ENCODE results near the gene MYL7. TPM values are rescaled to one million over a fixed set of nuclear protein-coding genes. Genes with fewer than 3 reads are reported as not detected.

Gene MYL7
- total RNA-seq, 1 experiment from 2014 or later, result not detected

DNA sequence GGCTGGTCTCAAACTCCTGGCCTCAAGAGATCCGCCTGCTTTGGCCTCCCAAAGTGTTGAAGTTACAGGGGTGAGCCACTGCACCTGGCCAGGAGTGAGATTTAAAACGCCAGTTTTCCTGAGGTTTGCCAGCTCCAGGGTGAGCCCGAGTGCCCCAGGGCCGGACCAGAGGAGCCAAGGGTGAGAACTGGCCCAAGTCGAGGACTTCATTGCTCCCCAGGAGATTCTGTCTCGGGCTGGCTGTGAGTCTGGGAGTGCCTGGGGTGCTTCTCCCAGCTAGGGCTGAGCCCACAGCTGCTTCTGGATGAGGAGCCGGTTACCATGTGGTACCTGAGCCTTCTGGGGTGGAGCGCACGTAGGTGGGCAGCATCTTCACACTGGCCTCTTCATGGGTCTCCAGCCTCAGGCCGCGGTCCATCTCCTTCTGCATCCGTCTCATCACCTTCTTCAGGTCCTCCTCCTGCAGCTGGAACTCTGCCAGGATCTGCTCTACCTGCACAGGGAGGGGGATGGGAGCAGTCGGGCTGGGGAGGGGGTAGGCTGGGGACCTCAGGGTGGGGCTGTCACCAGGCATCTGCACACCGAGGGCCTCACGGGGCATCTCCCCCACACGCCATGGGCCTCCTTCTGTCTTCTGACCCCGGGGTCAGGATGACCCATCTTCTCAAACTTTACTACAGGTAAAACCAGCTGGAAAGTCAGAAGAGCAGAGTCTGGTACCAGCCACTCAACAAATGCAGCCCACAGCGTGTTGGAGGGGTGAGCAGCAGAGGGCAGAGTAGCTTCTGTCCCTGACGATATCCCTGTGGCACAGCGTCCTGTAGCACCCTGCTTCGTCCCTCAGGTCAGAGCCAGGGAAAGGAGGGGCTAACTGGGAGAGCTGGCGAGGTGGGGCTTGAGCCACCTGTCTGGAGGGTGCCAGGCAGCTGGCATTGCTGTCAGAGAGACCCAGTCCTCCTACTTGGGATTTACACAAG lies 12.1 kb upstream of the MYL7 start (continued):
- TF ChIP-seq, protein P1, sequence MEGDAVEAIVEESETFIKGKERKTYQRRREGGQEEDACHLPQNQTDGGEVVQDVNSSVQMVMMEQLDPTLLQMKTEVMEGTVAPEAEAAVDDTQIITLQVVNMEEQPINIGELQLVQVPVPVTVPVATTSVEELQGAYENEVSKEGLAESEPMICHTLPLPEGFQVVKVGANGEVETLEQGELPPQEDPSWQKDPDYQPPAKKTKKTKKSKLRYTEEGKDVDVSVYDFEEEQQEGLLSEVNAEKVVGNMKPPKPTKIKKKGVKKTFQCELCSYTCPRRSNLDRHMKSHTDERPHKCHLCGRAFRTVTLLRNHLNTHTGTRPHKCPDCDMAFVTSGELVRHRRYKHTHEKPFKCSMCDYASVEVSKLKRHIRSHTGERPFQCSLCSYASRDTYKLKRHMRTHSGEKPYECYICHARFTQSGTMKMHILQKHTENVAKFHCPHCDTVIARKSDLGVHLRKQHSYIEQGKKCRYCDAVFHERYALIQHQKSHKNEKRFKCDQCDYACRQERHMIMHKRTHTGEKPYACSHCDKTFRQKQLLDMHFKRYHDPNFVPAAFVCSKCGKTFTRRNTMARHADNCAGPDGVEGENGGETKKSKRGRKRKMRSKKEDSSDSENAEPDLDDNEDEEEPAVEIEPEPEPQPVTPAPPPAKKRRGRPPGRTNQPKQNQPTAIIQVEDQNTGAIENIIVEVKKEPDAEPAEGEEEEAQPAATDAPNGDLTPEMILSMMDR (IDR thresholded peaks at IDR 0.05 in 2 of 3, conservative IDR thresholded peaks at IDR 0.05 in 1 of 3; ENCODE audit: borderline replicate concordance in 1 of 3, insufficient read depth in 1 of 3, low read depth in 2 of 3, low read length in 2 of 3), result no peak
- TF ChIP-seq POLR2A (IDR thresholded peaks at IDR 0.05; ENCODE audit: borderline replicate concordance, extremely low read depth, insufficient read depth, insufficient read length), result no peak
- no peak for TF ChIP-seq ELF1 (IDR thresholded peaks at IDR 0.05; ENCODE audit: borderline replicate concordance, low read depth)
- TF ChIP-seq EZH2 (IDR thresholded peaks at IDR 0.05), result no peak
- no peak for TF ChIP-seq EGR1 (IDR thresholded peaks at IDR 0.05; ENCODE audit: low read depth)
- TF ChIP-seq, protein P2, sequence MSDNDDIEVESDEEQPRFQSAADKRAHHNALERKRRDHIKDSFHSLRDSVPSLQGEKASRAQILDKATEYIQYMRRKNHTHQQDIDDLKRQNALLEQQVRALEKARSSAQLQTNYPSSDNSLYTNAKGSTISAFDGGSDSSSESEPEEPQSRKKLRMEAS (IDR thresholded peaks at IDR 0.05), result no peak
- no peak for TF ChIP-seq ZNF274 (IDR thresholded peaks at IDR 0.05; ENCODE audit: low read depth, low read length)
- no peak for TF ChIP-seq SP1 (IDR thresholded peaks at IDR 0.05; ENCODE audit: low read depth)
- TF ChIP-seq ZFX (IDR thresholded peaks at IDR 0.05), result no peak

DNA sequence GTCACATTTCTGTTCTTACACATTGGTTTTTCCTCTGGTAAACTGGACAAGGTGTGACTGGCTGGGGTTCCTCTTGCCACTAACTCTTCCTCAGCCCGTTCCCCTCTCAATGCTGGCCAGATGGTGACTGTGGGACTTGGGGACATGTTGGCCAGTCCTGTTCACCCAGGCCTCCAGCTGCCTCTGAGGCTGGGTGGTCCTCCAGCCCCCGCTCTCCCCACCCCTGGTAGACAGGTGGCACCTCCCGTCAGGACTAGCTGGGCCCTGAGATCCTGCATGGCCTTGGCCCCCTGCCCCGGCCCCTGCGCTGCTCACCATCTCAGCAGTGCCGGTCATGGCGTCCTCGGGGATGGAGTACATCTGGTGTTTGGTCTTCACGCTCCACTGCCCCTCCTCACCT lies 10.8 kb upstream of the MYL7 start:
- DNase-seq (ENCODE audit: low read depth, low spot score), result no peak
- Histone ChIP-seq H3K27ac (ENCODE audit: low read depth, low read length) (no peak overlapping the region), H3K27me3 (ENCODE audit: insufficient read depth, low read length) (no peaks in the 10 kb centered on the region), H3K9ac (ENCODE audit: low read length) (no peak overlapping the region), H3K4me3 (replicated peaks in 1 of 2; ENCODE audit: low read depth in 1 of 2, low read length in 2 of 2) (no peak overlapping the region), H3K4me1 (ENCODE audit: control insufficient read depth in 1 of 2, insufficient read depth in 2 of 2, low read length in 2 of 2) (peaks cover 0 to 9% of the 10 kb centered on the region in 2 experiments; a peak in 2 of 4 replicates), H2AFZ (ENCODE audit: low read depth, low read length, poor library complexity, severe bottlenecking) (no peak overlapping the region), H3K4me2 (ENCODE audit: low read length) (no peak overlapping the region), H3K9me3 (ENCODE audit: control insufficient read depth in 1 of 2, insufficient read depth in 1 of 2, low read depth in 1 of 2, low read length in 2 of 2) (no peaks in the 10 kb centered on the region), H3K36me3 (ENCODE audit: control insufficient read depth in 1 of 2, insufficient read depth in 2 of 2, low read length in 2 of 2) (no peaks in the 10 kb centered on the region), H3K79me2 (ENCODE audit: insufficient read depth, low read length) (no peaks in the 10 kb centered on the region), H3K9me2 (ENCODE audit: insufficient read depth) (no peaks in the 10 kb centered on the region), H4K20me1 (ENCODE audit: insufficient read depth) (no peaks in the 10 kb centered on the region)
- ATAC-seq, result no peak
- BruUV-seq (replicated peaks), result no TSS peak
- ChIA-PET CTCF (no interaction called here), POLR2A (no interaction called here), RAD21 (ENCODE audit: low non-redundant PET in 1 of 2, low total read pairs in 2 of 2, uncharacterized antibody in 2 of 2, unreplicated experiment in 2 of 2) (no interaction called here)
- intact Hi-C loops (cut with micrococcal nuclease), result no loop called here
- TF ChIP-seq EZH2phosphoT487 (IDR thresholded peaks at IDR 0.05; ENCODE audit: borderline replicate concordance) (no peak), CEBPB (IDR thresholded peaks at IDR 0.05; ENCODE audit: low read depth) (no peak), SP1 (IDR thresholded peaks at IDR 0.05; ENCODE audit: low read depth) (no peak), EGR1 (IDR thresholded peaks at IDR 0.05; ENCODE audit: low read depth) (no peak), SRF (IDR thresholded peaks at IDR 0.05; ENCODE audit: low read depth) (no peak), ZNF274 (IDR thresholded peaks at IDR 0.05; ENCODE audit: low read depth, low read length) (no peak), TCF7L2 (IDR thresholded peaks at IDR 0.05; ENCODE audit: borderline replicate concordance, extremely low read depth, insufficient read depth, insufficient read length) (no peak), POLR2AphosphoS5 (IDR thresholded peaks at IDR 0.05; ENCODE audit: low read depth, low read length) (no peak)
- TF ChIP-seq, protein P3, sequence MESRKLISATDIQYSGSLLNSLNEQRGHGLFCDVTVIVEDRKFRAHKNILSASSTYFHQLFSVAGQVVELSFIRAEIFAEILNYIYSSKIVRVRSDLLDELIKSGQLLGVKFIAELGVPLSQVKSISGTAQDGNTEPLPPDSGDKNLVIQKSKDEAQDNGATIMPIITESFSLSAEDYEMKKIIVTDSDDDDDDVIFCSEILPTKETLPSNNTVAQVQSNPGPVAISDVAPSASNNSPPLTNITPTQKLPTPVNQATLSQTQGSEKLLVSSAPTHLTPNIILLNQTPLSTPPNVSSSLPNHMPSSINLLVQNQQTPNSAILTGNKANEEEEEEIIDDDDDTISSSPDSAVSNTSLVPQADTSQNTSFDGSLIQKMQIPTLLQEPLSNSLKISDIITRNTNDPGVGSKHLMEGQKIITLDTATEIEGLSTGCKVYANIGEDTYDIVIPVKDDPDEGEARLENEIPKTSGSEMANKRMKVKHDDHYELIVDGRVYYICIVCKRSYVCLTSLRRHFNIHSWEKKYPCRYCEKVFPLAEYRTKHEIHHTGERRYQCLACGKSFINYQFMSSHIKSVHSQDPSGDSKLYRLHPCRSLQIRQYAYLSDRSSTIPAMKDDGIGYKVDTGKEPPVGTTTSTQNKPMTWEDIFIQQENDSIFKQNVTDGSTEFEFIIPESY (IDR thresholded peaks at IDR 0.05; ENCODE audit: extremely low read depth, insufficient replicate concordance, low read length), result no peak
- TF ChIP-seq, protein P2 (IDR thresholded peaks at IDR 0.05), result no peak
- TF ChIP-seq, protein P1 (IDR thresholded peaks at IDR 0.05 in 2 of 3, conservative IDR thresholded peaks at IDR 0.05 in 1 of 3; ENCODE audit: borderline replicate concordance in 1 of 3, insufficient read depth in 1 of 3, low read depth in 2 of 3, low read length in 2 of 3), result no peak
- TF ChIP-seq, protein P4, sequence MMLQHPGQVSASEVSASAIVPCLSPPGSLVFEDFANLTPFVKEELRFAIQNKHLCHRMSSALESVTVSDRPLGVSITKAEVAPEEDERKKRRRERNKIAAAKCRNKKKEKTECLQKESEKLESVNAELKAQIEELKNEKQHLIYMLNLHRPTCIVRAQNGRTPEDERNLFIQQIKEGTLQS (IDR thresholded peaks at IDR 0.05), result no peak

Data from HCT116 (cell line).